Measurements from ENCODE around the gene LY6G6F.

The LY6G6F gene

DNA sequence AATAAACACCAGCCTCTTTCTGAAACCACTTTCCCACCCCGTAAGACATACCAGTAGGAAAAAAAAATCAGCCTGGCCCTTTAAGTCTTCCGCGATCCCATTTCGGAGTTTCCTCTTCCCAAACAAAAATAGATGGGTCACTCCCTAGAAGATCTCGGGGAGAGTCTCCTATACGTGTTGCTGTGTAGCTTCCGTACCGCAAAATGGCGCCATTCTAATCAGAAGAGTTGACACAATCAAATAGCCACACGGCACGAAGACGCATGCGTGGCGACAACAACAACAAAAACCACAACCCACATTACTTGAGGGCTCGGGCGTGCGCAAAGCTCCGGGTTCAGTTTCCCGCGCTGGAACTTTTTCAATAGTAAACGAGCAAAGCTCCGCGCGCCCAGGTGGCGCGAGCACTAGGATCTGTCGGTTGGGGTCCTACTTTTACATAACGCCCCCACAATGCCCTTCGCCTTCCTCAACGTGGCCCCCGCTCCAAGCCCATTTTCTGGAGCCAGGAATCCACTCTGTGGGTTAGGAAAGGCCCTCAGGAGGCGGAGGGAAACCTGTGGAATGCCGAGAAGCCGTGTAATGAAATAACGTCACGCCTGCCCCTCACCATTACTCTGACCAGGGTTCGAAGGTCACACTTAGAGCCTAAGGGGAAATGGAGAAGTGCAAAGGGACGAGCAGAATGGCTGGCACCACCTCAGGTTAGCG is 41.7 kb upstream of the LY6G6F start, which contains the start of gene GPANK1:
TSS of gene GPANK1 (minus strand) at position 208 of the 711 bp plus-strand sequence. CDS start 519 bp downstream, outside the sequence.
- Mint-ChIP-seq H3K36me3 (ENCODE audit: low read depth) (peaks cover 86% of the 10 kb centered on the region), H3K27me3 (no peaks in the 10 kb centered on the region), H3K4me3 (peak within 1 kb of the TSS; percentile 94), H3K9me3 (no peaks in the 10 kb centered on the region), H3K4me1 (ENCODE audit: low read depth) (peaks cover 74% of the 10 kb centered on the region), H3K27ac (peak within 1 kb of the TSS; percentile 95)
- intact Hi-C loops (cut with micrococcal nuclease): loop anchor here (5.0 kb wide), 4 partner anchors 43 to 157 kb away; partner anchors contain the start of genes CLIC1, DDX39B and PRRC2A

DNA sequence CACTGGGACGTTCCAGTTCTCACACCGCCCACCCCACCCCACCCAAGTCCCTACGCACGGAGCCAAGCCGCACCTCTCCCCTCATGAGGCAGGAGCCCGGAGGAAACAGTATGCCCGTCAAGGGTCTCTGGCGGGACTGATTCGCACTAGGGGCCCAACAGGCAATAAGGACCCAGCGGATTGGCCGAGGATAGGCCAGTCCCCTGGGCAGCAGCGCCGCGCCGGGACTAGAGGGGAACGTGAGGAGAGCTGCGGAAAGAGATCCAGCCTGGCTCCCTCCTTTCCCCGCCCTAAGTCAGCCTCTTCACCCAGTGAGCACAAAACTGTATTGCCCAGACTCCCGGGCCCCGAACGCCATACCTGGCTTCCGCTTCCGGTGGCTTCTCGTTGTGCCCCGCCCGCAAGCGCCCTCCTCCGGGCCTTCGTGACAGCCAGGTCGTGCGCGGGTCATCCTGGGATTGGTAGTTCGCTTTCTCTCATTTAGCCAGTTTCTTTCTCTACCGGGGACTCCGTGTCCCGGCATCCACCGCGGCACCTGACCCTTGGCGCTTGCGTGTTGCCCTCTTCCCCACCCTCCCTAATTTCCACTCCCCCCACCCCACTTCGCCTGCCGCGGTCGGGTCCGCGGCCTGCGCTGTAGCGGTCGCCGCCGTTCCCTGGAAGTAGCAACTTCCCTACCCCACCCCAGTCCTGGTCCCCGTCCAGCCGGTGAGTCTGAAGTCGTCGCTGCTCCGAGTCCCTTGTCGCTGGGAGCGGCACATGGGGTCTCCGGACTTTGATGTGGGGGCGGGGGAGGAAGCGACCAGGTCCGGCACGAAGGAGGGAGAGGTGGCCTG is 40.9 kb upstream of the LY6G6F start, which contains the start of gene CSNK2B:
TSS of gene CSNK2B (plus strand) at position 580 of the 836 bp plus-strand sequence. CDS start 752 bp downstream, outside the sequence.
- H3K27ac Mint-ChIP-seq: peak within 1 kb of the TSS; percentile 95
- no peaks in the 10 kb centered on the region for H3K27me3 Mint-ChIP-seq
- intact Hi-C loops (cut with micrococcal nuclease): loop anchor here (1.0 to 5.0 kb wide), 5 partner anchors 13 to 157 kb away; partner anchors contain the start of genes BAG6, CLIC1, DDX39B and PRRC2A
- H3K36me3 Mint-ChIP-seq (ENCODE audit: low read depth): peaks cover 89% of the 10 kb centered on the region
- peaks cover 73% of the 10 kb centered on the region for H3K4me1 Mint-ChIP-seq (ENCODE audit: low read depth)
- H3K9me3 Mint-ChIP-seq: no peaks in the 10 kb centered on the region
- H3K4me3 Mint-ChIP-seq: peak within 1 kb of the TSS; percentile 94

DNA sequence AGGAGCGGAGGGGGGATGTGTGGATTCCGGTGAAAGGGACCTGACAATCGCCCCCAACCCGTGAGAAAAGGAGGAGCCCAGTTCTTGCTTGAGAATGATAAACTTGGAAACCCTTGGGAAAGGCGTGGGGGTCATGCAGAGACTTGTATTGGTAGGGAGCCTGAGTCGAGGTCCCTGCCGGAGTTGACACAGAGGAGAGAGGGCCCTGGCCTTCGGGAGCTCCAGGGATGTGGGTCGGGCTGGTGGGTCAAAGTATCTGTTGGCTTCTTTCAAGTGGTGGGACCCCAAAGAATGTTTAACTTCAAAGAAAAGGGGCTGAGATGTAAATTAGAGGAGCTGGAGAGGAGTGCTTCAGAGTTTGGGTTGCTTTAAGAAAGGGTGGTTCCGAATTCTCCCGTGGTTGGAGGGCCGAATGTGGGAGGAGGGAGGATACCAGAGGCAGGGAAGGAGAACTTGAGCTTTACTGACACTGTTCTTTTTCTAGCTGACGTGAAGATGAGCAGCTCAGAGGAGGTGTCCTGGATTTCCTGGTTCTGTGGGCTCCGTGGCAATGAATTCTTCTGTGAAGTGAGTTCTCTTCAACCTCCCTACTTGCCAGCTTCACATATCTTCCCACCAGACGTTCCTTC is 40.2 kb upstream of the LY6G6F start:
- peaks cover 94% of the 10 kb centered on the region for H3K36me3 Mint-ChIP-seq (ENCODE audit: low read depth)
- H3K4me1 Mint-ChIP-seq (ENCODE audit: low read depth): peaks cover 65% of the 10 kb centered on the region
- peak overlapping the region; percentile 94 for H3K4me3 Mint-ChIP-seq
- H3K27me3 Mint-ChIP-seq: no peaks in the 10 kb centered on the region
- H3K9me3 Mint-ChIP-seq: no peaks in the 10 kb centered on the region
- H3K27ac Mint-ChIP-seq: peak overlapping the region; percentile 95
- intact Hi-C loops (cut with micrococcal nuclease): loop anchor here (1.0 to 5.0 kb wide), 5 partner anchors 14 to 156 kb away; partner anchors contain the start of genes BAG6, CLIC1, DDX39B and PRRC2A

DNA sequence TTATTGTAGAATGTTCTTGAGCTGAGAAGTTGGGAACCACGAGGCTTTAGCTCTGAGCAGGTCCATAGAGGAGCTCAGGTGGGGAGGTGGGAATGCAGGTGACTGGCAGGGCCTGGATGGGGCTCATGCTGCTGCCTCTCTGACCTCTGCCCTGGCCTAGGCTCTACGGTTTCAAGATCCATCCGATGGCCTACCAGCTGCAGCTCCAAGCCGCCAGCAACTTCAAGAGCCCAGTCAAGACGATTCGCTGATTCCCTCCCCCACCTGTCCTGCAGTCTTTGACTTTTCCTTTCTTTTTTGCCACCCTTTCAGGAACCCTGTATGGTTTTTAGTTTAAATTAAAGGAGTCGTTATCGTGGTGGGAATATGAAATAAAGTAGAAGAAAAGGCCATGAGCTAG is 37.0 kb upstream of the LY6G6F start, which contains the start of gene LY6G5B:
TSS of gene LY6G5B (plus strand) at position 301 of the 400 bp plus-strand sequence. CDS start 975 bp downstream, outside the sequence.
- H3K4me1 Mint-ChIP-seq (ENCODE audit: low read depth): peaks cover 34% of the 10 kb centered on the region
- peaks cover 89% of the 10 kb centered on the region for H3K36me3 Mint-ChIP-seq (ENCODE audit: low read depth)
- H3K27ac Mint-ChIP-seq: no peak within 1 kb of the TSS
- H3K9me3 Mint-ChIP-seq: no peaks in the 10 kb centered on the region
- intact Hi-C loops (cut with micrococcal nuclease): loop anchor here (5.0 kb wide), 4 partner anchors 47 to 153 kb away; partner anchors contain the start of genes CLIC1, DDX39B and PRRC2A
- H3K4me3 Mint-ChIP-seq: no peak within 1 kb of the TSS
- no peaks in the 10 kb centered on the region for H3K27me3 Mint-ChIP-seq

DNA sequence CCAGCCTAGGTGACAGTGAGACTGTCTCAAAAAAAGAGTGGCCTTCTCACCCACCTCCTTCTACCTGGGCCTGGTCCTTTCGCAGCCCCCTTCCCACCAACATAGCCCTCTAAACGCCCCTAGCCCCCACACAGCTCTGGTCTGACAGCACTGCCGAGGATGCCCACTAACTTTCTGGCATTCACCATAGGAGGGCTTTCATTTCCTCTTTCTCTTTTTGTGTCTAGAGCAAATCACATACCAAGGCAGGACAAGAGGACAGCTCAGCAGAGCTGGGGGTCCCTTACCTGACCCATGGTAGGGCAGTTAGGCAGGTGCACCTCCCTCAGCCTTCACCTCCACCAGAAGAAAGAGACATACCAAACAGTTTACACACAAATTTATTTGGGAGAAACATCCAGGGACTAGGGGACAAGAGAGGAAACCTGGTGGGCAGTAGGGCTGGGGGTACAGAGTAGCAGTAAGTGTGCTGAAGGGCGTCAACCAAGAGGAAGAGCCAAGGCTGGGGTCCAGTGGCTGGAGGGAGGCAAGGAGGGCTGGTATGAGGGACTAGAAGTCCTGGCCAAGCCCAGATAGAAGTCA is 30.3 kb upstream of the LY6G6F start:
- Mint-ChIP-seq H3K4me1 (ENCODE audit: low read depth) (peaks cover 46% of the 10 kb centered on the region), H3K27me3 (peaks cover 2% of the 10 kb centered on the region), H3K9me3 (no peaks in the 10 kb centered on the region), H3K36me3 (ENCODE audit: low read depth) (peaks cover 27% of the 10 kb centered on the region), H3K27ac (peak overlapping the region; percentile 59), H3K4me3 (no peak overlapping the region)
- intact Hi-C loops (cut with micrococcal nuclease): no loop called here

DNA sequence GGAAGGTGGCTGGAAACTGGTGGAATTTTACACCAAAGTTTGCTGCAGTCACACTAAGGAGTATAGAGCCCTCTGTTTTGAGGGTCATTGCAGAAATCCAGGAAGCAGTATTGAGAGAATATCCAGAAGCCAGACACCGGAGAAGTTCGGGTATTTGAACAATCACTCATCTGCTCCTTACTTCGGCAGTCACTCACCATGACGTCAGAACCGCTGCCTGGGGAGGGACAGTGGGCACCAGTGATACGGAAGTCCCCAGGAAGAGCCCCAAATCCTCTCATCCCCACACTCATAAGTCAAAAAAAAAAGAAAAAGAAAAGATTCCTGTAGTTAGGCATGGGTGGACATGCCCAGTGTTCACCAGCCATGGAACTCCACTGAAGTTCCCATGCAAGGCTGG is 29.8 kb upstream of the LY6G6F start:
- H3K4me1 Mint-ChIP-seq (ENCODE audit: low read depth): peaks cover 50% of the 10 kb centered on the region
- H3K27me3 Mint-ChIP-seq: peaks cover 4% of the 10 kb centered on the region
- peaks cover 23% of the 10 kb centered on the region for H3K36me3 Mint-ChIP-seq (ENCODE audit: low read depth)
- no peak overlapping the region for H3K4me3 Mint-ChIP-seq
- no peaks in the 10 kb centered on the region for H3K9me3 Mint-ChIP-seq
- intact Hi-C loops (cut with micrococcal nuclease): no loop called here
- peak overlapping the region; percentile 59 for H3K27ac Mint-ChIP-seq

DNA sequence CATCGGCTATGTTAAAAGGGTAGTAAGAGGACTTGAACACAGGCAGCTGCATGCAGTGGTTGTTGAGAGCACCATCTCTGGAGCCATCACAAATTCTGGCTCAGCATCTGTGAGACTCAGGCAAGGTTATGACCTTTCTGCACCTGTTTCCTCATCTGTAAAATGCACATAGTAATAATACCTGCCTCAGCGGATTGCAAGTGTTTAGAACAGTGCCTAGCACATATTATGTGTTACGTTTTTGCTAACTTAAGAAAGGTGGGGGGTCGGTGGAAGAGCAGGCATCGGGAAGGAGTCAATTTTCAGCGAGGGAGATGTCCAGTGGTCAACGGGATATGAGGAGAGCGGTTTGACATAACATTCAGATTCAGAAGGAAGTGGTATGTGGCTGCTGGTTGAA is 28.7 kb upstream of the LY6G6F start:
- no peak overlapping the region for H3K27ac Mint-ChIP-seq
- no peaks in the 10 kb centered on the region for H3K9me3 Mint-ChIP-seq
- no peak overlapping the region for H3K4me3 Mint-ChIP-seq
- peaks cover 50% of the 10 kb centered on the region for H3K4me1 Mint-ChIP-seq (ENCODE audit: low read depth)
- peaks cover 14% of the 10 kb centered on the region for H3K36me3 Mint-ChIP-seq (ENCODE audit: low read depth)
- H3K27me3 Mint-ChIP-seq: peaks cover 4% of the 10 kb centered on the region
- intact Hi-C loops (cut with micrococcal nuclease): no loop called here

DNA sequence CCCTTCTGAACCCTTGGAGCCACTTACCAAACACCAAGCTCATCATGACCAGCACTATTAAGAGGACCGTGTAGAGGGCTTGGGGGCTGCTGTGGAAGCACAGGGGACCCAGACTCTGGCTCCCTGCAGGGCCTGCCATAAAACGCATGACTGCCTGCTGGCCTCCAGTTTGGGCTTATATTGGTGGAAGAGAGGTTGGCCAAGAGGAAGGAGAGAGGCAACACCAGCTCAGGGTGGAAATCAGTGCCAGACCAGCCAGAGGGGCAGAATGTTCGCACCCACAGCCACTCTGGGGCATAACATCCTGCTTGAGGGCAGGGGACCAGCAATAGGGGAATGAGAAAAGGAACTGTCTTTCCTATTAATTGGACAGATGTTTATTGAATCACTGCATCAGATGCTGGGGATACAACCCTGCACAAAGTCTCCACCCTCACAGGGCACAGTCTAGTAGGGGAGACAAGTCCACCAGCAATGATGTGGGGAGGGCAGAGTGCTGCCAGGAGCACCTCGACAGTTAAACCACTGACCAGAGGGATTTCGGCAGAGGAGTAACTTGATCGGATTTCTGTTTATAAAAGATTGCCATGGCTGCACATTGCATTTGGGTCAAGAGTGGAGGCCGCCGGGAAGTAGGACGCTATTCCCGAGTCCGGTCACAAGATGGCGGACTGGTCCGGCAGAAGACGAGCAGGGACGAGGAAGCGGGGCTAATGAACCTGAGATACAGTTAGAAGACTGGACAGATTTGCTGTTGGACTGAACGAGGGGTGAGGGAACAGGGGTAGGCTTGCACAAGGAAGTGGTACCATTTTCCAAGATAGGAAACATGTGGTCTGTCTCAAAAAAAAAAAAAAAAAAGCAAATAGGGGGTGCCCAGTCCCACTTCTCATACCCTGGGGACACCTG is 26.2 kb upstream of the LY6G6F start, which contains the start of gene LY6G5C:
TSS of gene LY6G5C (minus strand) at position 842 of the 909 bp plus-strand sequence. CDS start at position 148, 694 bp downstream.
- Mint-ChIP-seq H3K9me3 (no peaks in the 10 kb centered on the region), H3K36me3 (ENCODE audit: low read depth) (peaks cover 23% of the 10 kb centered on the region), H3K4me1 (ENCODE audit: low read depth) (peaks cover 56% of the 10 kb centered on the region), H3K27me3 (peaks cover 9% of the 10 kb centered on the region), H3K4me3 (peak within 1 kb of the TSS; percentile 74), H3K27ac (peak within 1 kb of the TSS; percentile 55)
- intact Hi-C loops (cut with micrococcal nuclease): loop anchor here (1.0 to 2.0 kb wide), 3 partner anchors 47 to 150 kb away; no protein-coding TSS in a partner anchor

DNA sequence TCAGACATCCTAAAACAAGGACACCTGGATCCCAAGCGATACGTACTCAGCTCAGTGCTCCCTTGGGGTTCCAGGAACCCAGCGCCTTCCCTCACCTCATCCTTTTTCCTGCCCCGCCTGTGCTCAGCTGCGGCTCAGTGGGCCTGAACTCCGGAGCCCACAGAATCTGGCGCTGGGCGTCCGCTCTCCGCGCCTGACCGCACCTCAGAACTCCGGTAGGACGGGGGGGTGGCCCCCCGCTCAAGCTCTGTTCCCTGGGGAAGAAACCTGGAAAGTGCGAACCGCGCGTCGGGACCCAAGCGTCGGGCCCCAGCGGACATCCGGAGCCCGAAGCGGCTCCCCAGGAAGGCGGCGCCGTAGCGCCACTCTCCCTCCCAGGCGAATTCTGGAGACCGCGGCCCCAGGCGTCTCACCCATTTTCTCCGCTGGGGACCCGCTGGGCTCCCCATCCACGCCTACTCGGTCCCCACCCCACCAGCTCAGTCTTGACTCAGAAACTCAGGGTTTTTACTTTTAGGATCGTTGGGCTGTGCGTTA is 25.5 kb upstream of the LY6G6F start:
- Mint-ChIP-seq H3K9me3 (no peaks in the 10 kb centered on the region), H3K36me3 (ENCODE audit: low read depth) (peaks cover 30% of the 10 kb centered on the region), H3K4me3 (peak overlapping the region; percentile 74), H3K27ac (peak overlapping the region; percentile 55), H3K4me1 (ENCODE audit: low read depth) (peaks cover 54% of the 10 kb centered on the region), H3K27me3 (peaks cover 9% of the 10 kb centered on the region)
- intact Hi-C loops (cut with micrococcal nuclease): loop anchor here (2.0 kb wide), 2 partner anchors 88 to 150 kb away; no protein-coding TSS in a partner anchor

DNA sequence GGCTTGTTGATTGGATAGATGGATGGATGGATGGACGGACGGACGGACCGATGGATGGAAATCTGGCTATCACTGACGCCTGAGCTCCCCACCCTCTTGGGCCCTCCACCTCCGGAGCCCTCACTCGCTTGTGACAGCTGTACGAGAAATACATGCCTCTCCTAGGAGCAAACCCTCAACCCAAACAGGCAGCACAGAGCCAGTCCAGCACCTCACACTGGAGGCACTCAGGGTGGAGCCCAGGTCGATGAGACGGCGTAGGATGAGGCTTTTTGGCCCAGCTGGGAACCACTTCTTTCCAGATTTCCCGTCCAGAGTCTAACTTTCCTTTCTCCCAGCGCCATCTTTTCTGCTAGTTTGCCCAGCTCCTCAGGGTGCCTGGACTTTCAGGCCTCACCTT is 23.1 kb upstream of the LY6G6F start:
- Mint-ChIP-seq H3K4me3 (no peak overlapping the region), H3K36me3 (ENCODE audit: low read depth) (peaks cover 54% of the 10 kb centered on the region)

DNA sequence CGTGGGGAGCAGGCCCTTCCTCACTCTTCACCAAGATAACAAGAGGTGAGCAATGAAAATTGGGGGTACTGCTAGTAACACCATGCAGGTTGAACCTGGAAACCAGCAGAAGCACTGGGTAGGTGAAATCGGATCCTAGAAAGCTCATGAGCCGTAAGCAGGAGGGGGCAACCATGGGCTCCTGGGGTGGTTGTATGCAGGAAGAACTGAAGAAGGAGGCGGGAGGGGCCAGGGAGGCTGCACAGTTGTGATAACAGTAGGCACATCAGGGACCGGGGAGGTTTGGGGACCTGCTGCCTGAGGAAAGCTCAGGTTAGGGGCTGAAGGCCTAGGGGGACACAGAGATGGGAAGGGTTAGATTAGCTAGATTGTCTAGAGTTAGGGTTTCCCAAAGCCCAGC is 20.2 kb upstream of the LY6G6F start:
- Mint-ChIP-seq H3K36me3 (ENCODE audit: low read depth) (peaks cover 83% of the 10 kb centered on the region), H3K27ac (no peak overlapping the region), H3K27me3 (peaks cover 7% of the 10 kb centered on the region), H3K4me1 (ENCODE audit: low read depth) (peaks cover 34% of the 10 kb centered on the region), H3K4me3 (no peak overlapping the region), H3K9me3 (no peaks in the 10 kb centered on the region)
- intact Hi-C loops (cut with micrococcal nuclease): no loop called here

More for the DNA sequence above, 23.1 kb upstream of the LY6G6F start:
- Mint-ChIP-seq H3K27me3 (peaks cover 9% of the 10 kb centered on the region), H3K4me1 (ENCODE audit: low read depth) (peaks cover 33% of the 10 kb centered on the region), H3K9me3 (no peaks in the 10 kb centered on the region), H3K27ac (no peak overlapping the region)
- intact Hi-C loops (cut with micrococcal nuclease): no loop called here

DNA sequence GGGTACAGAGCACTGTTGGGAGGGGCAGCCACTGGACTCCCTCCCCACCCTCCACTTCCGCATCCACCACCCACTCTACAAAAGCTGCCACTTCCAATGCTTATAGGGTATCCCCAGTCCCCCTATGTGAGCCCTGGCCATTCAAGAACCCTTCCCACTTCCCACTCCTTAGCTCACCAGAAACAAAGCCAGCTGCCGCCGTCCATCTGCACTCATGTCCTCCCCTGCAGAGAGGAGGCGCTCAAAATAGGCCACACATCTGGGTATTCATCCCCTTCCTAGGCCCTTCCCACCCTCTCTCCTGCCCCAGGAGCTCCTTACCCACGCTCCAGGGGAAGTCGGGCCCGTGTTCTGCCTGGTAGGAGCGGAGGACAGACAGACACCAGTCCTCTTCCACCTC is 19.3 kb upstream of the LY6G6F start:
- peaks cover 5% of the 10 kb centered on the region for H3K27me3 Mint-ChIP-seq
- peaks cover 91% of the 10 kb centered on the region for H3K36me3 Mint-ChIP-seq (ENCODE audit: low read depth)
- H3K4me1 Mint-ChIP-seq (ENCODE audit: low read depth): peaks cover 33% of the 10 kb centered on the region
- intact Hi-C loops (cut with micrococcal nuclease): no loop called here
- H3K4me3 Mint-ChIP-seq: no peak overlapping the region
- H3K27ac Mint-ChIP-seq: no peak overlapping the region
- no peaks in the 10 kb centered on the region for H3K9me3 Mint-ChIP-seq

All from dendritic cell treated with granulocyte-macrophage colony-stimulating factor and Interleukin-4, amounts not matched to agents 40 ng/mL and 50 ng/mL, for 4 days (primary cell).